ENCODE measurements around the gene PCDHB16.
A peak's percentile ranks its signal among the peaks of the same experiment; 100 is the strongest.
"Not testable (repeated sequence)": the region's sequence is repeated elsewhere in the genome, so short reads cannot be mapped to it uniquely, and the experiment has no call there.

The PCDHB16 gene

GRCh38 chr5:141199359-141200235 lies 17.4 kb downstream of the PCDHB16 start, which contains the start of gene PCDHB11:
Gene PCDHB11 (plus strand): TSS chr5:141199627. CDS start chr5:141199775, 148 bp downstream.
- Mint-ChIP-seq H3K4me1 (no peaks in the 10 kb centered on the region), H3K4me3 (no peak within 1 kb of the TSS), H3K9me3 (peaks cover 14 to 61% of the 10 kb centered on the region in 2 donors), H3K27me3 (peaks cover 39% of the 10 kb centered on the region), H3K27ac (no peak within 1 kb of the TSS)
- ATAC-seq (no peak), DNase-seq (no peak)

GRCh38 chr5:141201126-141201525 lies 18.9 kb downstream of the PCDHB16 start:
- DNase-seq, ATAC-seq, H3K4me3 Mint-ChIP-seq, H3K27ac Mint-ChIP-seq, H3K4me1 Mint-ChIP-seq: not testable (repeated sequence)
- peaks cover 14 to 58% of the 10 kb centered on the region in 2 donors for H3K9me3 Mint-ChIP-seq
- peaks cover 49% of the 10 kb centered on the region for H3K27me3 Mint-ChIP-seq

- peaks cover 49% of the 10 kb centered on the region for H3K27me3 Mint-ChIP-seq
- H3K9me3 Mint-ChIP-seq: peaks cover 14 to 53% of the 10 kb centered on the region in 2 donors
- H3K27ac Mint-ChIP-seq, H3K4me1 Mint-ChIP-seq, H3K4me3 Mint-ChIP-seq, ATAC-seq, DNase-seq: not testable (repeated sequence)
Measured at GRCh38 chr5:141201646-141202045, 19.5 kb downstream of the PCDHB16 start.

GRCh38 chr5:141208478-141208877 lies 26.3 kb downstream of the PCDHB16 start, which contains the start of gene PCDHB12:
Gene PCDHB12 (plus strand): TSS chr5:141208719. CDS start chr5:141208908, 189 bp downstream.
- Mint-ChIP-seq H3K27me3 (peaks cover 56% of the 10 kb centered on the region), H3K9me3 (peaks cover 0 to 12% of the 10 kb centered on the region in 2 donors), H3K4me3 (no peak within 1 kb of the TSS), H3K27ac (no peak within 1 kb of the TSS), H3K4me1 (no peaks in the 10 kb centered on the region)
- DNase-seq: no peak
- ATAC-seq: no peak

- Mint-ChIP-seq H3K27me3 (peaks cover 67% of the 10 kb centered on the region), H3K9me3 (peaks cover 2 to 18% of the 10 kb centered on the region in 2 donors)
- H3K4me3 Mint-ChIP-seq, ATAC-seq, DNase-seq, H3K27ac Mint-ChIP-seq, H3K4me1 Mint-ChIP-seq: not testable (repeated sequence)
Measured at GRCh38 chr5:141210281-141210680, 28.1 kb downstream of the PCDHB16 start.

GRCh38 chr5:141210849-141211248 lies 28.7 kb downstream of the PCDHB16 start:
- ATAC-seq, H3K4me3 Mint-ChIP-seq, H3K4me1 Mint-ChIP-seq, DNase-seq, H3K27ac Mint-ChIP-seq: not testable (repeated sequence)
- H3K9me3 Mint-ChIP-seq: peaks cover 4 to 22% of the 10 kb centered on the region in 2 donors
- H3K27me3 Mint-ChIP-seq: peaks cover 65% of the 10 kb centered on the region

- DNase-seq, H3K4me3 Mint-ChIP-seq: not testable (repeated sequence)
- H3K27me3 Mint-ChIP-seq: peaks cover 62% of the 10 kb centered on the region
Measured at GRCh38 chr5:141213656-141214339, 31.6 kb downstream of the PCDHB16 start, which contains the start of gene PCDHB13. Gene PCDHB13 (plus strand): TSS chr5:141213919. CDS start chr5:141214124, 205 bp downstream.

GRCh38 chr5:141214583-141214982 lies 32.4 kb downstream of the PCDHB16 start:
- not testable (repeated sequence) for ATAC-seq, H3K4me1 Mint-ChIP-seq, DNase-seq, H3K27ac Mint-ChIP-seq, H3K4me3 Mint-ChIP-seq
- Mint-ChIP-seq H3K27me3 (peaks cover 55% of the 10 kb centered on the region), H3K9me3 (peaks cover 12 to 22% of the 10 kb centered on the region in 2 donors)

More at GRCh38 chr5:141213656-141214339, 31.6 kb downstream of the PCDHB16 start, which contains the start of gene PCDHB13:
- peaks cover 8 to 22% of the 10 kb centered on the region in 2 donors for H3K9me3 Mint-ChIP-seq
- H3K27ac Mint-ChIP-seq, H3K4me1 Mint-ChIP-seq, ATAC-seq: not testable (repeated sequence)

GRCh38 chr5:141215504-141215903 lies 33.3 kb downstream of the PCDHB16 start:
- not testable (repeated sequence) for H3K4me3 Mint-ChIP-seq, H3K4me1 Mint-ChIP-seq, ATAC-seq, H3K27ac Mint-ChIP-seq, DNase-seq
- peaks cover 18 to 24% of the 10 kb centered on the region in 2 donors for H3K9me3 Mint-ChIP-seq
- H3K27me3 Mint-ChIP-seq: peaks cover 55% of the 10 kb centered on the region

- ATAC-seq, DNase-seq, H3K4me1 Mint-ChIP-seq, H3K27ac Mint-ChIP-seq, H3K4me3 Mint-ChIP-seq: not testable (repeated sequence)
- peaks cover 18 to 19% of the 10 kb centered on the region in 2 donors for H3K9me3 Mint-ChIP-seq
- H3K27me3 Mint-ChIP-seq: peaks cover 50% of the 10 kb centered on the region
Measured at GRCh38 chr5:141216035-141216434, 33.8 kb downstream of the PCDHB16 start.

GRCh38 chr5:141223112-141223783 lies 41.1 kb downstream of the PCDHB16 start, which contains the start of gene PCDHB14:
Gene PCDHB14 (plus strand): TSS chr5:141223343. CDS start chr5:141223506, 163 bp downstream.
- peaks cover 7 to 11% of the 10 kb centered on the region in 2 donors for H3K9me3 Mint-ChIP-seq

GRCh38 chr5:141224844-141225243 lies 42.7 kb downstream of the PCDHB16 start:
- H3K4me3 Mint-ChIP-seq, DNase-seq, H3K4me1 Mint-ChIP-seq, ATAC-seq, H3K27ac Mint-ChIP-seq: not testable (repeated sequence)
- peaks cover 18% of the 10 kb centered on the region for H3K27me3 Mint-ChIP-seq
- peaks cover 5 to 10% of the 10 kb centered on the region in 2 donors for H3K9me3 Mint-ChIP-seq

More at GRCh38 chr5:141223112-141223783, 41.1 kb downstream of the PCDHB16 start, which contains the start of gene PCDHB14:
- no peak for ATAC-seq
- no peak within 1 kb of the TSS for H3K27ac Mint-ChIP-seq
- peaks cover 20% of the 10 kb centered on the region for H3K27me3 Mint-ChIP-seq
- peak within 1 kb of the TSS in 1 of 2 donors; percentile 12 for H3K4me3 Mint-ChIP-seq
- no peaks in the 10 kb centered on the region for H3K4me1 Mint-ChIP-seq
- DNase-seq: no peak

GRCh38 chr5:141225421-141225820 lies 43.2 kb downstream of the PCDHB16 start:
- ATAC-seq, H3K4me3 Mint-ChIP-seq: not testable (repeated sequence)
- H3K27me3 Mint-ChIP-seq: peaks cover 12% of the 10 kb centered on the region

GRCh38 chr5:141234109-141234667 lies 52.0 kb downstream of the PCDHB16 start:
- Mint-ChIP-seq H3K9me3 (peaks cover 19 to 21% of the 10 kb centered on the region in 2 donors), H3K27me3 (peaks cover 25% of the 10 kb centered on the region), H3K27ac (no peak overlapping the region), H3K4me3 (no peak overlapping the region), H3K4me1 (no peaks in the 10 kb centered on the region)
- ATAC-seq: no peak
- DNase-seq: no peak

More at GRCh38 chr5:141225421-141225820, 43.2 kb downstream of the PCDHB16 start:
- not testable (repeated sequence) for H3K27ac Mint-ChIP-seq, H3K4me1 Mint-ChIP-seq, DNase-seq, H3K9me3 Mint-ChIP-seq

Data from stimulated activated naive CD8-positive, alpha-beta T cell treated with anti-CD3 and anti-CD28 coated beads, Interleukin-15, amount 100 ng/mL, for 72 hours (primary cell).